ENCODE data around the gene SLC2A4. TPM values are rescaled to one million over a fixed set of nuclear protein-coding genes. Genes with fewer than 3 reads are reported as not detected.

The SLC2A4 gene
- total and polyA plus RNA-seq, 2 donors (not counting 1 experiment from before 2014, with no cell fraction given): under 0.01 to 0.19 TPM

GRCh38 chr17:7233701-7234082, 47.8 kb upstream of the SLC2A4 start:
- peak overlapping the region; percentile 64 to 99 (median 97) for H3K4me3 ChIP-seq (replicated peaks in 1 of 4; ENCODE audit: control extremely low read depth in 1 of 4, insufficient read depth in 1 of 4, low read depth in 3 of 4, low read length in 4 of 4)
- no peaks in the 10 kb centered on the region for H4K20me1 ChIP-seq (ENCODE audit: control insufficient read depth, extremely low read depth, insufficient read depth, low read length)
- H3K36me3 ChIP-seq (ENCODE audit: control insufficient read depth, insufficient read depth, low read length): peaks cover 32% of the 10 kb centered on the region
- H2AFZ ChIP-seq (ENCODE audit: low read length): peak overlapping the region; percentile 11
- TF ChIP-seq EZH2 (IDR thresholded peaks at IDR 0.05; ENCODE audit: low read length, missing control alignments) (no peak), CTCF (conservative IDR thresholded peaks at IDR 0.05 in 1 of 2, IDR thresholded peaks at IDR 0.05 in 1 of 2; ENCODE audit: low read depth in 1 of 2, low read length in 2 of 2) (no peak)
- H3K27ac ChIP-seq (ENCODE audit: insufficient read depth, low read length): peak overlapping the region; percentile 85
- peak overlapping the region; percentile 96 for H3K4me2 ChIP-seq (ENCODE audit: extremely low read depth, insufficient read depth, low read length)
- H3K9ac ChIP-seq (ENCODE audit: insufficient read depth, low read length): peak overlapping the region; percentile 81
- H3K79me2 ChIP-seq (ENCODE audit: control insufficient read depth, insufficient read depth, low read length): peaks cover 84% of the 10 kb centered on the region
- H3K27me3 ChIP-seq (ENCODE audit: control insufficient read depth, insufficient read depth, low read length): no peaks in the 10 kb centered on the region
- no peaks in the 10 kb centered on the region for H3K9me3 ChIP-seq (ENCODE audit: control insufficient read depth, insufficient read depth, low read depth, low read length)
- no peak for DNase-seq (ENCODE audit: low read depth in 2 of 2)
- peaks cover 16% of the 10 kb centered on the region for H3K4me1 ChIP-seq (ENCODE audit: control insufficient read depth, extremely low read depth, insufficient read depth, low read length)

GRCh38 chr17:7234083-7234951, 47.2 kb upstream of the SLC2A4 start, which contains the start of gene DVL2:
Gene DVL2 (minus strand): TSS chr17:7234517. CDS start chr17:7234262, 255 bp downstream.
- Histone ChIP-seq H3K9ac (ENCODE audit: insufficient read depth, low read length) (peak within 1 kb of the TSS; percentile 81), H2AFZ (ENCODE audit: low read length) (peak within 1 kb of the TSS; percentile 11), H3K36me3 (ENCODE audit: control insufficient read depth, insufficient read depth, low read length) (peaks cover 29% of the 10 kb centered on the region), H4K20me1 (ENCODE audit: control insufficient read depth, extremely low read depth, insufficient read depth, low read length) (no peaks in the 10 kb centered on the region), H3K79me2 (ENCODE audit: control insufficient read depth, insufficient read depth, low read length) (peaks cover 87% of the 10 kb centered on the region), H3K9me3 (ENCODE audit: control insufficient read depth, insufficient read depth, low read depth, low read length) (no peaks in the 10 kb centered on the region), H3K4me2 (ENCODE audit: extremely low read depth, insufficient read depth, low read length) (peak within 1 kb of the TSS; percentile 96), H3K4me3 (replicated peaks in 1 of 4; ENCODE audit: control extremely low read depth in 1 of 4, insufficient read depth in 1 of 4, low read depth in 3 of 4, low read length in 4 of 4) (peak within 1 kb of the TSS; percentile 64 to 99 (median 97)), H3K27me3 (ENCODE audit: control insufficient read depth, insufficient read depth, low read length) (no peaks in the 10 kb centered on the region), H3K27ac (ENCODE audit: insufficient read depth, low read length) (peak within 1 kb of the TSS; percentile 85), H3K4me1 (ENCODE audit: control insufficient read depth, extremely low read depth, insufficient read depth, low read length) (peaks cover 16% of the 10 kb centered on the region)
- TF ChIP-seq EZH2 (IDR thresholded peaks at IDR 0.05; ENCODE audit: low read length, missing control alignments) (no peak), CTCF (conservative IDR thresholded peaks at IDR 0.05 in 1 of 2, IDR thresholded peaks at IDR 0.05 in 1 of 2; ENCODE audit: low read depth in 1 of 2, low read length in 2 of 2) (no peak)
- DNase-seq (ENCODE audit: low read depth in 2 of 2): peak; percentile 93 to 95
